Right atrium auricular region (tissue), 2 donors: ENCODE results near the gene ORC4. TPM values are rescaled to one million over a fixed set of nuclear protein-coding genes. Genes with fewer than 3 reads are reported as not detected.

Experiments
- DNase-seq: peaks from one replicate; pipeline ENCODE4 v3.0.0-alpha.2; 2019; ENCODE audit warnings: low spot score
- H3K27ac ChIP-seq, 2 donors: fragments of 200-600 bp; sonication (generic); 1 replicate in 1 of 2; 2 replicates in 1 of 2; pipeline ENCODE4 v1.5.1; 2016 to 2019
- H3K27me3 ChIP-seq, 2 donors: fragments of 200-600 bp; sonication (generic); one replicate each; pipeline versions ENCODE4 v1.5.1 to v1.6.0; 2017 to 2019
- H3K36me3 ChIP-seq: fragments of 200-600 bp; sonication (generic); one replicate; pipeline ENCODE4 v1.5.1; 2016
- H3K4me1 ChIP-seq, 2 donors: fragments of 200-600 bp; sonication (generic); one replicate each; pipeline versions ENCODE4 v1.5.1 to v1.6.0; 2017 to 2019
- H3K4me3 ChIP-seq, 2 donors: fragments of 200-600 bp; sonication (generic); 1 replicate in 1 of 2; 2 replicates in 1 of 2; pipeline ENCODE4 v1.5.1; 2017 to 2019; ENCODE audit warnings: mild to moderate bottlenecking in 1 of 2, moderate library complexity in 1 of 2
- H3K9me3 ChIP-seq, 2 donors: fragments of 200-600 bp; sonication (generic); one replicate each; pipeline ENCODE4 v1.5.1; 2019
- total RNA-seq, 2 donors: library from RNA; depleted of rRNA; stranded (reverse); fragments of >200 nt; gene quantifications; one replicate each; pipeline ENCODE4 v1.1.0, GENCODE V29; 2016
- TF ChIP-seq, protein P1 (sequence below), 2 donors: fragments of 200-600 bp; sonication (generic); IDR thresholded peaks; one replicate each; pipeline ENCODE4 v1.5.1; 2019; ENCODE audit warnings: antibody characterized with exemption in 2 of 2

ORC4 gene
- total RNA-seq, 2 donors from 2014 or later = 32.7 to 64.3 TPM

DNA sequence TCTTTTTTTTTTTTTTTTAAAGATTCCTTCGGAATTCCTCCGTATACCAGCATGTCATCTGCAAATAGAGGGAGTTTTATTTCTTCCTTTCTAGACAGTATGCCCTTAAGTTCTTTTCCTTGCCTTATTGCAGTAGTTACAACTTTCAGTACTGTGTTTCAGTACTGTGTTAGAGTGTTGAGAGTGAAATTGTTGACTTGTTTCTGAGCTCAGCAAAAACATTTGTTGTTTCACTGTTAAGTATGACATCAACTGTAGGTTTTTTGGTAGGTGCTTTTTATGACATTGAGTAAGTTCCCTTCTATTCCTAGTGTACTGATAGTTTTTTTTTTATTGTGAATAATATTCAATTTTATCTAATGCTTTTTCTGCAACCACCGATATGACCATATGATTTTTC, 131.9 kb downstream of the ORC4 start:
- DNase-seq = no peak
- H3K36me3 ChIP-seq = no peaks in the 10 kb centered on the region
- TF ChIP-seq, protein P1, sequence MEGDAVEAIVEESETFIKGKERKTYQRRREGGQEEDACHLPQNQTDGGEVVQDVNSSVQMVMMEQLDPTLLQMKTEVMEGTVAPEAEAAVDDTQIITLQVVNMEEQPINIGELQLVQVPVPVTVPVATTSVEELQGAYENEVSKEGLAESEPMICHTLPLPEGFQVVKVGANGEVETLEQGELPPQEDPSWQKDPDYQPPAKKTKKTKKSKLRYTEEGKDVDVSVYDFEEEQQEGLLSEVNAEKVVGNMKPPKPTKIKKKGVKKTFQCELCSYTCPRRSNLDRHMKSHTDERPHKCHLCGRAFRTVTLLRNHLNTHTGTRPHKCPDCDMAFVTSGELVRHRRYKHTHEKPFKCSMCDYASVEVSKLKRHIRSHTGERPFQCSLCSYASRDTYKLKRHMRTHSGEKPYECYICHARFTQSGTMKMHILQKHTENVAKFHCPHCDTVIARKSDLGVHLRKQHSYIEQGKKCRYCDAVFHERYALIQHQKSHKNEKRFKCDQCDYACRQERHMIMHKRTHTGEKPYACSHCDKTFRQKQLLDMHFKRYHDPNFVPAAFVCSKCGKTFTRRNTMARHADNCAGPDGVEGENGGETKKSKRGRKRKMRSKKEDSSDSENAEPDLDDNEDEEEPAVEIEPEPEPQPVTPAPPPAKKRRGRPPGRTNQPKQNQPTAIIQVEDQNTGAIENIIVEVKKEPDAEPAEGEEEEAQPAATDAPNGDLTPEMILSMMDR (IDR thresholded peaks at IDR 0.05) = no peak
- H3K27ac ChIP-seq = no peak overlapping the region
- peaks cover 0 to 10% of the 10 kb centered on the region in 2 donors for H3K4me1 ChIP-seq
- H3K9me3 ChIP-seq = no peaks in the 10 kb centered on the region
- no peak overlapping the region for H3K4me3 ChIP-seq
- H3K27me3 ChIP-seq = no peaks in the 10 kb centered on the region

DNA sequence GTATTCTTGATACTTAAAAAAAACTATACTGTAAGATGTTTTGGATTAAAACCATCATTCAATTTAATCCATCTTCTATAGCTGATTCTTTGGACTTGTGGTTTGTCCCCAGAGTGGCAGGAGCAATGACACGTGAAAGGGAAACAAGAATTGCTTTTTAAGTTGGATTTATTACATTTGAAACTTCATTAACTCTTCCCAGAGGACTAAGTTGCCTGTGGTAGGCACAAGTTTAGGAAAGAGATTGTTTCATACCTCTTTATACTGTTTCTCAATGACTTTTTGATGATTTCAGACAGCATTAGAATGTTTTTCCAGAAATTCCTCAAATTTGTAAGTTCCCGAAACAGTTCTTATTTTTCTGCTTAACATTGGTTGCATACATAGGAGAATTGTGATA, 134.4 kb downstream of the ORC4 start:
- no peaks in the 10 kb centered on the region for H3K36me3 ChIP-seq
- no peak for DNase-seq
- H3K9me3 ChIP-seq = no peaks in the 10 kb centered on the region
- peaks cover 0 to 10% of the 10 kb centered on the region in 2 donors for H3K4me1 ChIP-seq
- no peaks in the 10 kb centered on the region for H3K27me3 ChIP-seq
- no peak overlapping the region for H3K27ac ChIP-seq
- TF ChIP-seq, protein P1 (IDR thresholded peaks at IDR 0.05) = no peak
- H3K4me3 ChIP-seq = no peak overlapping the region

DNA sequence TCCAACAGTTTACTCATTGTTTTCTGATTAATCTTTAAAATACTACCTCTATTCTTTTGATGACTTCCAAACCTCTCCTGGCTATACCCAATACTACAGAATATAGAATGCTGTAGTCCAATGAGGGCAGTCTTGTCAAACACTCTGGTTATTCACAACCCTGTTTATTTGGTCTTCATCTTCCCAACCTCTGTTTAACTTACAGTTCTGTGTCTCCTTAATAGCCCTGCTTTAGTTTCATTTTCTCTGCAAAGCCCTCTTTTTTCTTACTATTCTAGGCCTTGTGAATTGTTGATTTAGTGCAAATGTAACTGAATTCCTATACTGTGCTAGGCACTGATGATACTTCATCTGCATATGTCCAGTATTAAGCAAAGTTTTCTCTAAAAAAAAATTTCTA, 135.7 kb downstream of the ORC4 start:
- TF ChIP-seq, protein P1 (IDR thresholded peaks at IDR 0.05) = no peak
- Histone ChIP-seq H3K9me3 (no peaks in the 10 kb centered on the region), H3K4me3 (no peak overlapping the region), H3K36me3 (no peaks in the 10 kb centered on the region), H3K4me1 (peaks cover 0 to 10% of the 10 kb centered on the region in 2 donors), H3K27me3 (no peaks in the 10 kb centered on the region), H3K27ac (no peak overlapping the region)
- DNase-seq = no peak

DNA sequence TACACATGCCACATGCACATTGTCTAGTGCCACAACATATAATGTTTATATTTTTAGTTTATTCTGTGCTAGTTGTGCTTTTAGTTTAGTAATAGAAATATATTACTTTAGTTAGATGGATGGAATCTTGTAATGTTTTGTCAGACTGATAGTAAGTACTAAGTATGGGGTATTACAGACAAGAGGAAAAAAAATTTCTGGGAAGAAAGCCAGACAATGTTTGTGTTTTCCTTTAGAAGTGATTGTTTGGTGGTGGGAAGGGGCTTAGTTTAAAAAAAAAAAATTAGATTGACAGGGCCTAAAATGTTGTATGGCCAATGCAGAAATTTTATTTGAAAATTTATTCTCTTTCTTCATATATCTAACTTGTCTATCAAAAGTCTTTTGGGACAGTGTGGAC, 137.9 kb downstream of the ORC4 start:
- Histone ChIP-seq H3K36me3 (no peaks in the 10 kb centered on the region), H3K4me1 (peaks cover 0 to 10% of the 10 kb centered on the region in 2 donors), H3K27ac (no peak overlapping the region), H3K27me3 (no peaks in the 10 kb centered on the region), H3K4me3 (no peak overlapping the region), H3K9me3 (no peaks in the 10 kb centered on the region)
- DNase-seq = no peak
- TF ChIP-seq, protein P1 (IDR thresholded peaks at IDR 0.05) = no peak

Other genes with a start within 250 kb of the ORC4 start
- gene ACVR2A, start 175.7 kb downstream of the ORC4 start, total RNA-seq = 1 to 10 TPM; 7.9 to 9.7 TPM
- gene MBD5, start 354 bp upstream of the ORC4 start, total RNA-seq = 10 to 100 TPM; 14.5 to 22.8 TPM